ENCODE data around the gene C10orf88. TPM values are rescaled to one million over a fixed set of nuclear protein-coding genes. Genes with fewer than 3 reads are reported as not detected.

The C10orf88 gene
- total RNA-seq, 1 donor from 2014 or later = 14.1 TPM

Other genes starting within 250 kb of the C10orf88 start
- 3.0 TPM in 2 replicates for gene CUZD1, start 108.4 kb downstream of the C10orf88 start, total RNA-seq
- 13.1 and 18.4 TPM in 2 replicates for gene FAM24B, start 74.6 kb downstream of the C10orf88 start, total RNA-seq
- not detected in 2 replicates for gene FAM24A, start 43.6 kb downstream of the C10orf88 start, total RNA-seq
- 4.5 and 4.8 TPM in 2 replicates for gene PSTK, start 26.2 kb upstream of the C10orf88 start, total RNA-seq
- 17.4 and 21.9 TPM in 2 replicates for gene IKZF5, start 54.6 kb upstream of the C10orf88 start, total RNA-seq
- 25.8 and 26.5 TPM in 2 replicates for gene ACADSB, start 54.8 kb upstream of the C10orf88 start, total RNA-seq
- gene HMX3, start 181.7 kb upstream of the C10orf88 start, total RNA-seq = not detected in 2 replicates
- gene HMX2, start 193.9 kb upstream of the C10orf88 start, total RNA-seq = not detected in 2 replicates
- 197 and 201 TPM in 2 replicates for gene BUB3, start 200.2 kb upstream of the C10orf88 start, total RNA-seq